ENCODE results near the gene GPR179. TPM values are rescaled to one million over a fixed set of nuclear protein-coding genes. Genes with fewer than 3 reads are reported as not detected.

The GPR179 gene
- polyA plus RNA-seq, 1 donor (not counting 4 experiments of a cell fraction or from before 2014, with no cell fraction given), result 0.01 TPM

DNA sequence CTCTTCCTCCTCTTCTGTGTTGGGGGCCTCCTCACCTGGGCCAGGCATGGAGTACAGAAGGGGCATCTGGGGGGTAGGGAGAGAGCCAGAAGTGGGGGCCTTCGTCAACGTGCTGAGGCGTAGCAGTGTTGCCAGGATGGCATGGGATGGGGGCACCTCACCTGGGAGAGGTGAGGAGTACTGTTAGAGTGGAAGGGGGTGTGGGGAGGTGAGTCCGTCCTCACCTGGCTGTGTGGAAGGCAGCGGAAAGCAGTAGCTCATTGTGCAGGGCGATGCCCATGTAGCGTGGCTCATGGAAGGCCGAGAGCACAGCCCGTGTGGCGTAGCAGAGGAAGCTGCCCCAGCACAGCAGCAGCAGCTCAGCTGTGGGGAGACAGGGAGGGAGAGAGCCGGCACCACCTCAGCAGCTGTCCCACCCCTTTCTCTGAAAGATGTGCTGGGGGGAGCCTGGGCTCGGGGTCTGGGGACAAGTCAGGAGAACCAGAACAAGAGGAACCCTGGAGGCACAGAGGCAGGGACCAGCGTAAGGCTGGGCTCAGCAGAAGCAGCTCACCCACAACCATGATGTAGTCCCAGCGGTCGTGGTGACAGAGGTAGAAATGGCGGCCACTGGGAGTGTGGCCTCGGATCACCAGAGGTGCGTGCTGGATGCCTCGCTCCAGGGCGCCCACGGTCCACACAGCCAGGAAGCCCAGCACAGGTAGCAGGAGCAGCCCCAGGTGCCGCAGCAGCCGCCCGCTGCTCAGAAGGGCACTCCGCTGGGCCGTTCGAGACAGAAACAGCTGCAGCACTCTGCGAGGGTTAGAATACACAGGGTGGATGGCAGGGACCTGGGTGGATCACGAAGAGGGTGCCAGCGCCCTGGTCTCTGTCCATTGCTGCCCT is 9.0 kb downstream of the GPR179 start:
- H3K9ac ChIP-seq (ENCODE audit: control insufficient read depth, extremely low read depth, insufficient read depth, low read length), result no peak overlapping the region
- H4K20me1 ChIP-seq (ENCODE audit: control insufficient read depth, extremely low read depth, insufficient read depth, low read length), result peaks cover 2% of the 10 kb centered on the region
- DNase-seq (ENCODE audit: low read depth, low spot score), result no peak
- no peak overlapping the region for H2AFZ ChIP-seq (ENCODE audit: control insufficient read depth, low read length)
- dilution Hi-C loops (cut with MboI; ENCODE audit: extremely low pct_ligation_motif_present, low sequenced_read_pairs), result no loop called here
- H3K4me1 ChIP-seq (ENCODE audit: control insufficient read depth, extremely low read depth, insufficient read depth, low read length), result no peaks in the 10 kb centered on the region
- H3K27me3 ChIP-seq (ENCODE audit: control insufficient read depth, extremely low read depth, insufficient read depth, low read length), result no peaks in the 10 kb centered on the region
- no peaks in the 10 kb centered on the region for H3K36me3 ChIP-seq (ENCODE audit: control insufficient read depth in 2 of 2, extremely low read depth in 1 of 2, insufficient read depth in 2 of 2, low read length in 2 of 2)
- no peak overlapping the region for H3K4me3 ChIP-seq (ENCODE audit: control insufficient read depth in 2 of 3, extremely low read depth in 1 of 3, insufficient read depth in 2 of 3, low read depth in 1 of 3, low read length in 3 of 3)
- H3K27ac ChIP-seq (ENCODE audit: control insufficient read depth, insufficient read depth, low read length), result no peak overlapping the region
- no peaks in the 10 kb centered on the region for H3K79me2 ChIP-seq (ENCODE audit: control insufficient read depth, insufficient read depth, low read length)
- FAIRE-seq, result no peak
- H3K9me1 ChIP-seq (ENCODE audit: control insufficient read depth, extremely low read depth, insufficient read depth, low read length), result no peaks in the 10 kb centered on the region
- H3K4me2 ChIP-seq (ENCODE audit: control insufficient read depth, extremely low read depth, insufficient read depth, low read depth, low read length), result no peak overlapping the region
- no peaks in the 10 kb centered on the region for H3K9me3 ChIP-seq (ENCODE audit: control insufficient read depth, low read depth, low read length)
- TF ChIP-seq EZH2 (IDR thresholded peaks at IDR 0.05; ENCODE audit: low read length), result no peak
- TF ChIP-seq, protein P1, sequence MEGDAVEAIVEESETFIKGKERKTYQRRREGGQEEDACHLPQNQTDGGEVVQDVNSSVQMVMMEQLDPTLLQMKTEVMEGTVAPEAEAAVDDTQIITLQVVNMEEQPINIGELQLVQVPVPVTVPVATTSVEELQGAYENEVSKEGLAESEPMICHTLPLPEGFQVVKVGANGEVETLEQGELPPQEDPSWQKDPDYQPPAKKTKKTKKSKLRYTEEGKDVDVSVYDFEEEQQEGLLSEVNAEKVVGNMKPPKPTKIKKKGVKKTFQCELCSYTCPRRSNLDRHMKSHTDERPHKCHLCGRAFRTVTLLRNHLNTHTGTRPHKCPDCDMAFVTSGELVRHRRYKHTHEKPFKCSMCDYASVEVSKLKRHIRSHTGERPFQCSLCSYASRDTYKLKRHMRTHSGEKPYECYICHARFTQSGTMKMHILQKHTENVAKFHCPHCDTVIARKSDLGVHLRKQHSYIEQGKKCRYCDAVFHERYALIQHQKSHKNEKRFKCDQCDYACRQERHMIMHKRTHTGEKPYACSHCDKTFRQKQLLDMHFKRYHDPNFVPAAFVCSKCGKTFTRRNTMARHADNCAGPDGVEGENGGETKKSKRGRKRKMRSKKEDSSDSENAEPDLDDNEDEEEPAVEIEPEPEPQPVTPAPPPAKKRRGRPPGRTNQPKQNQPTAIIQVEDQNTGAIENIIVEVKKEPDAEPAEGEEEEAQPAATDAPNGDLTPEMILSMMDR (optimal IDR thresholded peaks at IDR 0.05 in 1 of 3, IDR thresholded peaks at IDR 0.05 in 1 of 3, conservative IDR thresholded peaks at IDR 0.05 in 1 of 3; ENCODE audit: extremely low read depth in 1 of 3, insufficient read depth in 2 of 3, low read length in 3 of 3), result no peak

DNA sequence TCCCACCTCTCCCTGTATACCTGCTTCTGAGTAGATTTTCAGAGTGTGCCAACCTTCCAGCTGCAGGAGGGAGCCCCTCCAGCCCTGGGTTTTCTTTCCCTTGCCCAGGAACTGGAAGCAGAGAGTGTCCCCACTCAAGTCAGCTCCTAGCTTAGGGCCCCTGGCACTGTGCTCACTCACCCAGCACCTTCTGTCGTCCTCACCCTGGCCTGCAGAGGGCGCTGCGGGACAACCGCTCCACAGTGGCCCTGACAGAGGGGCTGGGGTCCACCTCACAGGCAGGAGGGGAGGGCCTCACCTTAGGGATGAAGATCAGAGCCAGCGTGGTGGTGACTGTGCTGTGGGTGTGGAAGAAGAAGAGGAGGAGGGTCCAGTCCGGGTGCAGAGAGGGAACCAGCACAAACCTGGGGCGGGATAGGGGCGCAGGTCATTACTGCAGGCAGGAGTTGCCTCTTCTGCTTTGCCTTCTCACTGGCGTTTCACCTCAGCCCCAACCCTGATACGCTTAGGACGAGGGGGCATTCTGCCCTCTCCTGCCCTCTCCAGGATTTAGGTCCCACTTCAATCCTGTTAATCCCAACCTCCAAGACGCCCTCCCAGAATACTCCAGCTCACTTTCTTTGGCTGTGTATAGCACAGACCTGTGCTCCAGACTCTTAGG is 10.0 kb downstream of the GPR179 start:
- Histone ChIP-seq H4K20me1 (ENCODE audit: control insufficient read depth, extremely low read depth, insufficient read depth, low read length) (peaks cover 2% of the 10 kb centered on the region), H3K4me1 (ENCODE audit: control insufficient read depth, extremely low read depth, insufficient read depth, low read length) (no peaks in the 10 kb centered on the region), H2AFZ (ENCODE audit: control insufficient read depth, low read length) (no peak overlapping the region), H3K9me3 (ENCODE audit: control insufficient read depth, low read depth, low read length) (no peaks in the 10 kb centered on the region), H3K9ac (ENCODE audit: control insufficient read depth, extremely low read depth, insufficient read depth, low read length) (no peak overlapping the region), H3K27me3 (ENCODE audit: control insufficient read depth, extremely low read depth, insufficient read depth, low read length) (no peaks in the 10 kb centered on the region), H3K9me1 (ENCODE audit: control insufficient read depth, extremely low read depth, insufficient read depth, low read length) (no peaks in the 10 kb centered on the region), H3K36me3 (ENCODE audit: control insufficient read depth in 2 of 2, extremely low read depth in 1 of 2, insufficient read depth in 2 of 2, low read length in 2 of 2) (no peaks in the 10 kb centered on the region), H3K4me3 (ENCODE audit: control insufficient read depth in 2 of 3, extremely low read depth in 1 of 3, insufficient read depth in 2 of 3, low read depth in 1 of 3, low read length in 3 of 3) (no peak overlapping the region), H3K4me2 (ENCODE audit: control insufficient read depth, extremely low read depth, insufficient read depth, low read depth, low read length) (no peak overlapping the region), H3K79me2 (ENCODE audit: control insufficient read depth, insufficient read depth, low read length) (no peaks in the 10 kb centered on the region), H3K27ac (ENCODE audit: control insufficient read depth, insufficient read depth, low read length) (no peak overlapping the region)
- DNase-seq (ENCODE audit: low read depth, low spot score), result no peak
- dilution Hi-C loops (cut with MboI; ENCODE audit: extremely low pct_ligation_motif_present, low sequenced_read_pairs), result no loop called here
- no peak for FAIRE-seq
- TF ChIP-seq EZH2 (IDR thresholded peaks at IDR 0.05; ENCODE audit: low read length), result no peak
- TF ChIP-seq, protein P1 (optimal IDR thresholded peaks at IDR 0.05 in 1 of 3, IDR thresholded peaks at IDR 0.05 in 1 of 3, conservative IDR thresholded peaks at IDR 0.05 in 1 of 3; ENCODE audit: extremely low read depth in 1 of 3, insufficient read depth in 2 of 3, low read length in 3 of 3), result peak; percentile 75 to 89 (median 87)
